Common myeloid progenitor, CD34-positive (primary cell): ENCODE results near the gene FLAD1.
A peak's percentile ranks its signal among the peaks of the same experiment; 100 is the strongest.

Experiments used
- CTCF ChIA-PET: fragments of 350-600 bp; sonication (Branson Sonifier 250); formaldehyde crosslinking; loops from one replicate; lab custom pipeline; 2021; ENCODE audit warnings: antibody characterized with exemption; lab: Charles Lee
- POLR2A ChIA-PET: fragments of 350-600 bp; sonication (Branson Sonifier 250); formaldehyde crosslinking; loops from one replicate; lab custom pipeline; 2021; ENCODE audit warnings: antibody characterized with exemption; lab: Charles Lee
- DNase-seq, 3 donors: peaks; one replicate each; pipeline versions ENCODE4 v3.0.0 to v3.0.0-alpha.2; 2013
- H3K27ac ChIP-seq, 2 experiments: 1 replicate in 1 of 2; 2 replicates in 1 of 2; pipeline ENCODE4 v1.7.0; 2013; ENCODE audit warnings: inconsistent platforms in 2 of 2, low read length in 2 of 2, mild to moderate bottlenecking in 2 of 2, low read depth in 1 of 2, moderate library complexity in 1 of 2; ENCODE audit not compliant: severe bottlenecking in 2 of 2, insufficient read depth in 1 of 2, poor library complexity in 1 of 2
- H3K27me3 ChIP-seq, 5 experiments: replicated peaks in 2 of 5; 1 replicate in 3 of 5; 2 replicates in 2 of 5; pipeline versions ENCODE4 v1.6.1 to v1.7.0; 2013; ENCODE audit warnings: low read length in 4 of 5, mild to moderate bottlenecking in 2 of 5, moderate library complexity in 2 of 5, inconsistent platforms in 1 of 5; ENCODE audit not compliant: insufficient read depth in 5 of 5, control insufficient read depth in 4 of 5
- H3K36me3 ChIP-seq, 4 experiments: 1 replicate in 2 of 4; 2 replicates in 2 of 4; pipeline versions ENCODE4 v1.6.1 to v1.7.0; 2013; ENCODE audit warnings: low read length in 3 of 4, control low read depth in 1 of 4, mild to moderate bottlenecking in 1 of 4; ENCODE audit not compliant: control insufficient read depth in 4 of 4, insufficient read depth in 4 of 4
- H3K4me1 ChIP-seq, 4 experiments: 1 replicate in 3 of 4; 2 replicates in 1 of 4; pipeline versions ENCODE4 v1.6.1 to v1.7.1; 2013; ENCODE audit warnings: low read length in 3 of 4, mild to moderate bottlenecking in 3 of 4, control low read depth in 1 of 4, inconsistent platforms in 1 of 4, moderate library complexity in 1 of 4; ENCODE audit not compliant: control insufficient read depth in 4 of 4, insufficient read depth in 4 of 4; ENCODE audit errors: control extremely low read depth in 1 of 4
- H3K4me3 ChIP-seq, 7 experiments: 1 replicate in 4 of 7; 2 replicates in 3 of 7; pipeline versions ENCODE4 v1.5.1 to v1.7.0; 2013; ENCODE audit warnings: mild to moderate bottlenecking in 7 of 7, low read length in 6 of 7, moderate library complexity in 6 of 7, inconsistent platforms in 2 of 7, low read depth in 2 of 7, control low read depth in 1 of 7; ENCODE audit not compliant: insufficient read depth in 4 of 7, control insufficient read depth in 1 of 7; ENCODE audit errors: extremely low read depth in 1 of 7
- H3K9me3 ChIP-seq, 5 experiments: 1 replicate in 4 of 5; 2 replicates in 1 of 5; pipeline versions ENCODE4 v1.6.1 to v1.7.1; 2013; ENCODE audit warnings: low read length in 4 of 5, mild to moderate bottlenecking in 2 of 5, inconsistent platforms in 1 of 5, low read depth in 1 of 5, moderate library complexity in 1 of 5; ENCODE audit not compliant: control insufficient read depth in 4 of 5, insufficient read depth in 2 of 5; ENCODE audit errors: control extremely low read depth in 1 of 5
- WGBS: methylation state at CpG from one replicate; pipeline ENCODE4 v1.1.5; 2013; ENCODE audit not compliant: insufficient coverage; 5-methylcytosine and 5-hydroxymethylcytosine counted together

FLAD1 gene

GRCh38 chr1:154961207-154962155, 21.7 kb upstream of the FLAD1 start, which contains the start of gene PYGO2:
PYGO2 (minus strand) TSS chr1:154961782; CDS start chr1:154961576, 206 bp downstream.
- POLR2A ChIA-PET: interaction anchor here (0.5 to 1.8 kb wide), 13 partner anchors 8 to 1372 kb away, joined by 3 to 7 read pairs (median 4); partner anchors contain the start of genes CKS1B, PMVK and SHC1
- Histone ChIP-seq H3K4me3 (peak within 1 kb of the TSS; percentile 74 to 97 (median 84)), H3K4me1 (peaks cover 14 to 41% (median 37%) of the 10 kb centered on the region in 4 experiments), H3K9me3 (no peaks in the 10 kb centered on the region), H3K27me3 (no peaks in the 10 kb centered on the region), H3K36me3 (peaks cover 2 to 52% (median 42%) of the 10 kb centered on the region in 4 experiments), H3K27ac (peak within 1 kb of the TSS; percentile 89 to 97)
- CTCF ChIA-PET: interaction anchor here (1.0 to 2.1 kb wide), 16 partner anchors 10 to 99 kb away, joined by 3 to 17 read pairs (median 4); partner anchors contain the start of genes LENEP, SHC1 and ZBTB7B
- WGBS: under 1% methylated on average over 75 of the region's 93 CpGs
- peak; percentile 79 to 93 (median 89) for DNase-seq

- H3K27ac ChIP-seq: peak overlapping the region; percentile 89 to 97
- H3K9me3 ChIP-seq: no peaks in the 10 kb centered on the region
- 2% methylated on average over 13 of the region's 25 CpGs for WGBS
- H3K4me3 ChIP-seq: peak overlapping the region; percentile 74 to 97 (median 84)
- ChIA-PET CTCF (interaction anchor here (1.0 to 2.1 kb wide), 10 partner anchors 9 to 57 kb away, joined by 3 to 17 read pairs (median 4); partner anchors contain the start of genes LENEP and SHC1), POLR2A (interaction anchor here (0.6 to 1.3 kb wide), 4 partner anchors 12 to 1371 kb away, joined by 3 to 5 read pairs (median 3); partner anchors contain the start of gene CKS1B)
- peak in 2 of 3 donors; percentile 48 to 67 for DNase-seq
- peaks cover 5 to 58% (median 49%) of the 10 kb centered on the region in 4 experiments for H3K36me3 ChIP-seq
- no peaks in the 10 kb centered on the region for H3K27me3 ChIP-seq
- H3K4me1 ChIP-seq: peaks cover 14 to 35% (median 30%) of the 10 kb centered on the region in 4 experiments
Observed at GRCh38 chr1:154962156-154962749, 20.9 kb upstream of the FLAD1 start.

GRCh38 chr1:154962795-154963330, 20.3 kb upstream of the FLAD1 start:
- no peak for DNase-seq
- Histone ChIP-seq H3K4me3 (peak overlapping the region in 6 of 7 experiments; percentile 11 to 88 (median 82)), H3K27me3 (no peaks in the 10 kb centered on the region), H3K36me3 (peaks cover 6 to 63% (median 50%) of the 10 kb centered on the region in 4 experiments), H3K9me3 (no peaks in the 10 kb centered on the region), H3K27ac (peak overlapping the region; percentile 89 to 97), H3K4me1 (peaks cover 14 to 35% (median 30%) of the 10 kb centered on the region in 4 experiments)
- CTCF ChIA-PET: interaction anchor here (0.9 to 2.6 kb wide), 7 partner anchors 10 to 90 kb away, joined by 3 to 7 read pairs (median 3); partner anchors contain the start of gene CKS1B
- POLR2A ChIA-PET: interaction anchor here (0.6 kb wide), 1 partner anchor 28 kb away, joined by 3 read pairs; no protein-coding TSS in a partner anchor
- 87% methylated on average over 4 of the region's 6 CpGs for WGBS

GRCh38 chr1:154963643-154964042, 19.5 kb upstream of the FLAD1 start:
- Histone ChIP-seq H3K4me3 (no peak overlapping the region), H3K27ac (peak overlapping the region in 1 of 2 experiments; percentile 97), H3K27me3 (no peaks in the 10 kb centered on the region), H3K36me3 (peaks cover 6 to 63% (median 48%) of the 10 kb centered on the region in 4 experiments), H3K4me1 (peaks cover 14 to 35% (median 30%) of the 10 kb centered on the region in 4 experiments), H3K9me3 (no peaks in the 10 kb centered on the region)
- DNase-seq: no peak
- ChIA-PET CTCF (interaction anchor here (0.9 to 3.7 kb wide), 9 partner anchors 7 to 89 kb away, joined by 3 to 13 read pairs (median 4); partner anchors contain the start of genes CKS1B and PBXIP1), POLR2A (no interaction called here)
- 94% methylated on average over 7 of the region's 8 CpGs for WGBS

- ChIA-PET POLR2A (no interaction called here), CTCF (interaction anchor here (0.8 to 3.7 kb wide), 13 partner anchors 8 to 81 kb away, joined by 3 to 13 read pairs (median 3); partner anchors contain the start of gene PBXIP1)
- Histone ChIP-seq H3K9me3 (no peaks in the 10 kb centered on the region), H3K27me3 (no peaks in the 10 kb centered on the region), H3K4me1 (peaks cover 14 to 37% (median 33%) of the 10 kb centered on the region in 4 experiments), H3K4me3 (no peak overlapping the region), H3K36me3 (peaks cover 6 to 57% (median 46%) of the 10 kb centered on the region in 4 experiments), H3K27ac (peak overlapping the region in 1 of 2 experiments; percentile 97)
- no peak for DNase-seq
- WGBS: 98% methylated on average over 5 of the region's 6 CpGs
Observed at GRCh38 chr1:154964359-154964758, 18.8 kb upstream of the FLAD1 start.

- Histone ChIP-seq H3K9me3 (no peaks in the 10 kb centered on the region), H3K27ac (no peak overlapping the region), H3K4me3 (no peak overlapping the region), H3K4me1 (peaks cover 5 to 44% (median 37%) of the 10 kb centered on the region in 4 experiments), H3K27me3 (no peaks in the 10 kb centered on the region), H3K36me3 (peaks cover 6 to 54% (median 44%) of the 10 kb centered on the region in 4 experiments)
- ChIA-PET POLR2A (interaction anchor here (0.6 kb wide), 1 partner anchor 22 kb away, joined by 3 read pairs; no protein-coding TSS in a partner anchor), CTCF (interaction anchor here (1.0 to 3.7 kb wide), 6 partner anchors 10 to 35 kb away, joined by 3 to 13 read pairs (median 5); partner anchors contain the start of genes PBXIP1 and PMVK)
- DNase-seq: no peak
- 80% methylated on average over 2 of the region's 7 CpGs for WGBS
Observed at GRCh38 chr1:154966111-154966510, 17.0 kb upstream of the FLAD1 start.
